HG03135 (cell line): ENCODE data around the gene DPYSL5.
"Not testable (repeated sequence)": the region's sequence is repeated elsewhere in the genome, so short reads cannot be mapped to it uniquely, and the experiment has no call there.

Source experiments
- ATAC-seq: cut with Tn5 transposase; IDR thresholded peaks from one replicate; pipeline ENCODE4 v1.9.1; 2021; ENCODE audit warnings: mild to moderate bottlenecking, moderate library complexity; ENCODE audit not compliant: unreplicated experiment

The DPYSL5 gene

GRCh38 chr2:26922405-26923188 lies 74.7 kb downstream of the DPYSL5 start:
- ATAC-seq, result no peak

GRCh38 chr2:26923189-26923466 lies 75.2 kb downstream of the DPYSL5 start:
- ATAC-seq, result not testable (repeated sequence)

GRCh38 chr2:26924731-26925099 lies 76.8 kb downstream of the DPYSL5 start:
- ATAC-seq, result no peak

GRCh38 chr2:26925100-26925791 lies 77.3 kb downstream of the DPYSL5 start:
- no peak for ATAC-seq

GRCh38 chr2:26927221-26927620 lies 79.3 kb downstream of the DPYSL5 start:
- ATAC-seq, result no peak

GRCh38 chr2:26932974-26933373 lies 85.0 kb downstream of the DPYSL5 start:
- ATAC-seq, result no peak

GRCh38 chr2:26933431-26934334 lies 85.8 kb downstream of the DPYSL5 start:
- ATAC-seq, result no peak

- ATAC-seq, result no peak
Measured at GRCh38 chr2:26934335-26934724, 86.4 kb downstream of the DPYSL5 start.

GRCh38 chr2:26934985-26935384 lies 87.1 kb downstream of the DPYSL5 start:
- no peak for ATAC-seq

GRCh38 chr2:26936855-26937254 lies 88.9 kb downstream of the DPYSL5 start:
- no peak for ATAC-seq

GRCh38 chr2:26938399-26939118 lies 90.6 kb downstream of the DPYSL5 start:
- no peak for ATAC-seq

GRCh38 chr2:26940001-26940400 lies 92.1 kb downstream of the DPYSL5 start:
- no peak for ATAC-seq

GRCh38 chr2:26941486-26941885 lies 93.6 kb downstream of the DPYSL5 start:
- ATAC-seq, result no peak

- no peak for ATAC-seq
Measured at GRCh38 chr2:26942543-26943295, 94.8 kb downstream of the DPYSL5 start.

- no peak for ATAC-seq
Measured at GRCh38 chr2:26945991-26946750, 98.2 kb downstream of the DPYSL5 start.

- ATAC-seq, result no peak
Measured at GRCh38 chr2:26946841-26947784, 99.2 kb downstream of the DPYSL5 start.

GRCh38 chr2:26948800-26949199 lies 100.9 kb downstream of the DPYSL5 start:
- ATAC-seq, result no peak

GRCh38 chr2:26950246-26950645 lies 102.3 kb downstream of the DPYSL5 start:
- ATAC-seq, result no peak
